H1 (cell line): ENCODE measurements around the gene FMN2. TPM values are rescaled to one million over a fixed set of nuclear protein-coding genes. Genes with fewer than 3 reads are reported as not detected.

Experiments
- CTCF ChIA-PET: fragments of 300-600 bp; sonication (Branson Sonifier 250); formaldehyde crosslinking; loops from one replicate; lab custom pipeline; 2021; ENCODE audit not compliant: partially characterized antibody; lab: Charles Lee
- POLR2A ChIA-PET: fragments of 300-600 bp; sonication (Branson Sonifier 250); formaldehyde crosslinking; loops from one replicate; lab custom pipeline; 2021; ENCODE audit warnings: inconsistent platforms; ENCODE audit not compliant: partially characterized antibody; lab: Charles Lee
- DNase-seq, 2 experiments: peaks; one replicate each; pipeline versions ENCODE4 v3.0.0 to v3.0.0-alpha.2; 2010 to 2022; ENCODE audit warnings: low spot score in 2 of 2, low read depth in 1 of 2, mixed read lengths in 1 of 2
- FAIRE-seq: peaks from 2 replicates; lab custom pipeline; 2011; peaks lifted over from hg19 to GRCh38; lab: Jason Lieb, UNC
- H2AFZ ChIP-seq: 2 replicates; pipeline ENCODE4 v1.8.1; 2012; ENCODE audit warnings: low read length, inconsistent platforms
- H2AK5ac ChIP-seq: 2 replicates; pipeline ENCODE4 v1.6.1; 2013; ENCODE audit warnings: low read depth, low read length
- H2BK120ac ChIP-seq: replicated peaks from 2 replicates; pipeline ENCODE3; 2013; ENCODE audit warnings: low read depth, low read length, inconsistent platforms
- H2BK12ac ChIP-seq: 2 replicates; pipeline ENCODE4 v1.6.1; 2013; ENCODE audit warnings: low read depth, low read length
- H2BK15ac ChIP-seq: 2 replicates; pipeline ENCODE4 v1.6.1; 2013; ENCODE audit warnings: low read length
- H2BK20ac ChIP-seq: 2 replicates; pipeline ENCODE4 v1.6.1; 2013; ENCODE audit warnings: low read length
- H2BK5ac ChIP-seq: 2 replicates; pipeline ENCODE4 v1.6.1; 2013; ENCODE audit warnings: low read depth, low read length
- H3K14ac ChIP-seq: 2 replicates; pipeline ENCODE4 v1.6.1; 2013; ENCODE audit warnings: inconsistent platforms; ENCODE audit not compliant: insufficient read length
- H3K18ac ChIP-seq: 2 replicates; pipeline ENCODE4 v1.6.1; 2013; ENCODE audit warnings: low read length; ENCODE audit errors: extremely low read depth
- H3K23ac ChIP-seq: 2 replicates; pipeline ENCODE4 v1.6.1; 2013; ENCODE audit warnings: inconsistent platforms; ENCODE audit not compliant: insufficient read length
- H3K23me2 ChIP-seq: 2 replicates; pipeline ENCODE4 v1.6.1; 2013; ENCODE audit warnings: low read depth, low read length
- H3K27ac ChIP-seq: 2 replicates; pipeline ENCODE4 v1.6.1; 2011; ENCODE audit warnings: low read depth, low read length, inconsistent platforms
- H3K27me3 ChIP-seq, 4 experiments: replicated peaks in 1 of 4; 1 replicate in 1 of 4; 2 replicates in 3 of 4; pipeline versions ENCODE4 v1.6.1 to v1.8.1; 2011 to 2013; ENCODE audit warnings: low read length in 3 of 4, mild to moderate bottlenecking in 3 of 4, inconsistent platforms in 2 of 4, mixed read lengths in 2 of 4, moderate library complexity in 1 of 4; ENCODE audit not compliant: control insufficient read depth in 3 of 4, insufficient read depth in 3 of 4; ENCODE audit errors: extremely low read depth in 1 of 4
- H3K36me3 ChIP-seq, 4 experiments: 2 replicates each; pipeline versions ENCODE4 v1.6.1 to v1.8.1; 2011 to 2013; ENCODE audit warnings: mild to moderate bottlenecking in 4 of 4, low read length in 3 of 4, moderate library complexity in 2 of 4, control low read depth in 1 of 4, inconsistent platforms in 1 of 4; ENCODE audit not compliant: insufficient read depth in 4 of 4, control insufficient read depth in 2 of 4
- H3K4ac ChIP-seq: replicated peaks from 2 replicates; pipeline ENCODE3; 2013; ENCODE audit warnings: low read length, low read depth, mixed read lengths, inconsistent platforms; ENCODE audit not compliant: insufficient read length
- H3K4me1 ChIP-seq, 4 experiments: replicated peaks in 1 of 4; 1 replicate in 1 of 4; 2 replicates in 3 of 4; pipeline versions ENCODE4 v1.6.1 to v1.8.1; 2011 to 2013; ENCODE audit warnings: low read length in 3 of 4, inconsistent platforms in 2 of 4, mixed read lengths in 1 of 4; ENCODE audit not compliant: insufficient read depth in 4 of 4, control insufficient read depth in 3 of 4
- H3K4me2 ChIP-seq, 2 experiments: 2 replicates each; pipeline versions ENCODE4 v1.6.1 to v1.8.1; 2011 to 2013; ENCODE audit warnings: low read depth in 2 of 2, low read length in 2 of 2, control low read depth in 1 of 2, inconsistent platforms in 1 of 2, mild to moderate bottlenecking in 1 of 2; ENCODE audit not compliant: insufficient read depth in 1 of 2
- H3K4me3 ChIP-seq, 4 experiments: fragments of 200-600, 300-600 bp in 1 of 4; sonication (generic), shearing (Covaris generic), sonication (Bioruptor Twin) in 1 of 4; 2 replicates each; pipeline versions ENCODE4 v1.5.1 to v1.8.1; 2011 to 2016; ENCODE audit warnings: low read length in 4 of 4, low read depth in 3 of 4, control low read depth in 2 of 4, inconsistent platforms in 2 of 4, mild to moderate bottlenecking in 2 of 4, mixed read lengths in 1 of 4, moderate library complexity in 1 of 4; ENCODE audit not compliant: insufficient read depth in 2 of 4; ENCODE audit errors: extremely low read depth in 1 of 4
- H3K56ac ChIP-seq: replicated peaks from 2 replicates; pipeline ENCODE3; 2013; ENCODE audit warnings: low read depth, mild to moderate bottlenecking, mixed read lengths, low read length, inconsistent platforms; ENCODE audit not compliant: insufficient read length
- H3K79me1 ChIP-seq: 2 replicates; pipeline ENCODE4 v1.6.1; 2013; ENCODE audit warnings: low read depth, low read length, control low read depth
- H3K79me2 ChIP-seq, 2 experiments: 2 replicates each; pipeline versions ENCODE4 v1.6.1 to v1.8.1; 2012 to 2013; ENCODE audit warnings: low read length in 2 of 2, mild to moderate bottlenecking in 2 of 2, inconsistent platforms in 1 of 2; ENCODE audit not compliant: insufficient read depth in 2 of 2, control insufficient read depth in 1 of 2
- H3K9ac ChIP-seq, 4 experiments: replicated peaks in 1 of 4; 1 replicate in 1 of 4; 2 replicates in 3 of 4; pipeline versions ENCODE4 v1.6.1 to v1.8.1; 2011 to 2013; ENCODE audit warnings: low read depth in 3 of 4, low read length in 3 of 4, control low read depth in 2 of 4, mild to moderate bottlenecking in 2 of 4, moderate library complexity in 2 of 4, inconsistent platforms in 1 of 4; ENCODE audit errors: extremely low read depth in 1 of 4
- H3K9me3 ChIP-seq, 2 experiments: 2 replicates each; pipeline versions ENCODE4 v1.6.1 to v1.8.1; 2012 to 2013; ENCODE audit warnings: mild to moderate bottlenecking in 2 of 2, moderate library complexity in 2 of 2, control low read depth in 1 of 2, inconsistent platforms in 1 of 2, low read depth in 1 of 2, low read length in 1 of 2, mixed read lengths in 1 of 2; ENCODE audit not compliant: insufficient read depth in 2 of 2
- H4K20me1 ChIP-seq, 2 experiments: replicated peaks in 1 of 2; 2 replicates each; pipeline versions ENCODE3 to v1.8.1; 2011 to 2013; ENCODE audit warnings: inconsistent platforms in 2 of 2, low read length in 2 of 2, mild to moderate bottlenecking in 1 of 2; ENCODE audit not compliant: insufficient read depth in 2 of 2, control insufficient read depth in 1 of 2
- H4K5ac ChIP-seq: 2 replicates; pipeline ENCODE4 v1.6.1; 2013; ENCODE audit warnings: low read length, low read depth, mixed read lengths, inconsistent platforms; ENCODE audit not compliant: insufficient read length
- H4K8ac ChIP-seq: 2 replicates; pipeline ENCODE4 v1.8.0; 2013; ENCODE audit warnings: mild to moderate bottlenecking, moderate library complexity, low read length, inconsistent platforms; ENCODE audit not compliant: insufficient read depth; ENCODE audit errors: extremely low read depth
- H4K91ac ChIP-seq: replicated peaks from 2 replicates; pipeline ENCODE3; 2013; ENCODE audit warnings: low read length, mixed read lengths, inconsistent platforms; ENCODE audit not compliant: insufficient read length
- MAFK ChIP-seq: IDR thresholded peaks from 2 replicates; pipeline ENCODE4 v1.6.1; 2012; ENCODE audit warnings: low read depth, mild to moderate bottlenecking, improper control_type of control experiment, low read length
- POLR2AphosphoS5 ChIP-seq: IDR thresholded peaks from 2 replicates; pipeline ENCODE4 v1.6.1; 2011; ENCODE audit warnings: low read depth, low read length
- RNF2 ChIP-seq: fragments of 200-900, 300-1000 bp; sonication (generic); IDR thresholded peaks from 2 replicates; pipeline ENCODE4 v1.7.1; 2016; ENCODE audit warnings: borderline replicate concordance, low read depth, mild to moderate bottlenecking, antibody characterized with exemption, low read length; ENCODE audit not compliant: poor library complexity, severe bottlenecking; ENCODE audit errors: missing control alignments
- RXRA ChIP-seq: IDR thresholded peaks from 2 replicates; pipeline ENCODE4 v1.6.1; 2011; ENCODE audit warnings: low read depth, mild to moderate bottlenecking, low read length, moderate library complexity; ENCODE audit not compliant: insufficient read depth
- SUZ12 ChIP-seq: fragments of 200-600 bp; sonication (generic); IDR thresholded peaks from 2 replicates; pipeline ENCODE4 v1.6.1; 2012; ENCODE audit warnings: mild to moderate bottlenecking, inconsistent platforms, low read length, moderate library complexity, mixed read lengths
- TAF1 ChIP-seq: IDR thresholded peaks from 2 replicates; pipeline ENCODE4 v1.6.1; 2011; ENCODE audit warnings: mild to moderate bottlenecking, low read depth, low read length
- WGBS, 2 experiments: shearing (Covaris generic) in 1 of 2; methylation state at CpG; one replicate each; pipeline versions ENCODE4 v1.1.6 to v1.1.7; 2013 to 2015; ENCODE audit warnings: low lambda C conversion rate in 2 of 2, mixed read lengths in 2 of 2, inconsistent platforms in 1 of 2, low coverage in 1 of 2, missing lambda C conversion rate in 1 of 2; ENCODE audit not compliant: insufficient replicate concordance in 2 of 2, insufficient coverage in 1 of 2, insufficient read length in 1 of 2; ENCODE audit errors: extremely low coverage in 1 of 2, missing lambda C conversion rate in 1 of 2; 5-methylcytosine and 5-hydroxymethylcytosine counted together
- polyA plus RNA-seq, 7 experiments: library from polyadenylated mRNA; depleted of rRNA in 3 of 7; stranded (reverse) in 5 of 7; unstranded in 2 of 7; fragments of >200 nt in 5 of 7; fragments of 200-250 nt in 2 of 7; gene quantifications; 1 replicate in 5 of 7; 2 replicates in 1 of 7; 4 replicates in 1 of 7; pipeline versions ENCODE4 v1.2.1 to v1.2.3, GENCODE V29; 2011 to 2013; ENCODE audit warnings: missing spikeins in 2 of 7, mixed read lengths in 2 of 7
- total RNA-seq: library from RNA; stranded (reverse); fragmentation: NEBNext Ultra II Directional; extraction: Animal tissue kit (Norgen Biotek cat#: 25700); gene quantifications from 2 replicates; pipeline ENCODE4 v1.2.1, GENCODE V29; 2021

FMN2 gene
- total and polyA plus RNA-seq, 2 of the 8 experiments (the other 6 are each of a cell fraction or from before 2014, with no cell fraction given) = 0.83 to 2.0 TPM

DNA sequence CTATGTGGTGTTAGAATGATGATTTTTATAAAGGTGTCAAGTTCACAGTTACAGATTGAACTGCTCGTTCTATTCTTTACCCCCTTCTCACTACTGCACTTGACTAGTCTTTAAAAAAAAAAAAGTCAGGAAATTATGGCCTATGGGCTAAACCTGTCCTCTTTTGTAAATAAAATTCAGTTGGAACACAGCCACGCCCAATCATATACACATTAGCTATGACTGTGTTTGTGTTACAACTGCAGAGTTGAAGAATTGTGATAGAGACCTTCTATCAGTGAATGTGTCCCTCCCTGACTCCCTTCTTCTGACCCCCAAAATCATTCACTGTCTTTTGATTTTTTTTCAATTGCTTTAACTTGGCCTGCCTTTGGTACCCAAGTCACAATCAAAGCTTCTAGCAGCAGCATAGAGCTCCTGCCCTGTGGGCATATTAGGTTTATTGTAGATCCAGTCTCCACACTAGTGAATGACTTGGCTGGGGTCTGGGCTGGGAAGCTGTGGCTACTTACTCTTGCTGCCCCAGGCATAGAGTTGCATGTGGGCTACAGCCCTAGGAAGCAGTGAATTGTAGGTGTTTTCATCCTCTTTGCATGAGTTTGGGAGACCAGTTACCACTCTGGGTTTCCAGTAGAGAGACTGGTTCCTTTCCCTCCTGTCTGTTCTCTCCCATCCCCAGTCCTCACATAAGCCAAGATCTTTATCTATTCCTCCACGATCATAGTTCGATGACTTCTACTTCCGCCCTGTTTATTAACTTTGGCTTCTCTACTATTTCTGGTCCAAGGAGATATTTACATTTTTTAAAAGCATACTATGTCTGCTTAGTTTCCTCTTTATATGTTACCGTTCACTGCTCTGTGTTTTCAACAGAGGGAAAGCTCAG is 249.9 kb downstream of the FMN2 start:
- Histone ChIP-seq H3K36me3 (no peaks in the 10 kb centered on the region), H3K4me3 (no peak overlapping the region), H3K9ac (no peak overlapping the region), H3K4me2 (no peak overlapping the region), H3K9me3 (no peaks in the 10 kb centered on the region), H4K8ac (no peak overlapping the region), H3K4ac (no peak overlapping the region), H2AFZ (no peak overlapping the region), H4K91ac (no peak overlapping the region), H3K14ac (no peak overlapping the region), H4K5ac (no peak overlapping the region), H2BK20ac (no peak overlapping the region), H3K23me2 (no peaks in the 10 kb centered on the region), H3K56ac (no peak overlapping the region), H3K4me1 (no peaks in the 10 kb centered on the region), H3K18ac (no peak overlapping the region), H3K27ac (no peak overlapping the region), H4K20me1 (no peaks in the 10 kb centered on the region), H2BK15ac (no peak overlapping the region), H3K79me1 (no peaks in the 10 kb centered on the region), H3K79me2 (no peaks in the 10 kb centered on the region), H2BK5ac (no peak overlapping the region), H2AK5ac (no peak overlapping the region), H2BK12ac (no peak overlapping the region), H2BK120ac (no peak overlapping the region), H3K23ac (no peak overlapping the region), H3K27me3 (no peaks in the 10 kb centered on the region)
- 92% methylated on average over 6 of the region's 6 CpGs; no CpG with 5 or more reads in 1 of the 2 experiments for WGBS, 2 experiments
- ChIA-PET CTCF (interaction anchor here (0.7 to 1.1 kb wide), 3 partner anchors 22 to 1060 kb away, joined by 3 read pairs; no protein-coding TSS in a partner anchor), POLR2A (no interaction called here)
- DNase-seq (no peak), FAIRE-seq (no peak)
- TF ChIP-seq MAFK (no peak), SUZ12 (no peak), TAF1 (no peak), RNF2 (no peak), RXRA (no peak), POLR2AphosphoS5 (no peak)
